HepG2 (cell line): ENCODE results near the gene SLC6A14. TPM values are rescaled to one million over a fixed set of nuclear protein-coding genes. Genes with fewer than 3 reads are reported as not detected.

Experiments
- ATAC-seq: fragments of 200-7000 bp; cut with Tn5 transposase; 3 replicates; pipeline ENCODE4 v1.9.1; 2020; ENCODE audit warnings: mild to moderate bottlenecking, moderate library complexity
- BruUV-seq: library from RNA; stranded (reverse); fragments of 400-500 nt; replicated peaks from 2 replicates; lab custom pipeline; 2021; lab: Mats Ljungman, UMichigan
- CTCF ChIA-PET: fragments of 300-600 bp; formaldehyde crosslinking; extraction: SDS; loops from one replicate; lab custom pipeline; 2021; ENCODE audit warnings: low total read pairs, inconsistent platforms, low intra/inter-chr PET ratio; lab: Yijun Ruan, JAX
- POLR2A ChIA-PET: fragments of 350-600 bp; sonication (Branson Sonifier 250); formaldehyde crosslinking; loops from one replicate; lab custom pipeline; 2020; ENCODE audit warnings: antibody characterized with exemption, inconsistent platforms; lab: Yijun Ruan, JAX
- DNase-seq: peaks from one replicate; pipeline ENCODE4 v3.0.0-alpha.2; 2015; ENCODE audit warnings: low spot score
- FAIRE-seq: peaks from 3 replicates; lab custom pipeline; 2011; peaks lifted over from hg19 to GRCh38; lab: Jason Lieb, UNC
- H2AFZ ChIP-seq: one replicate; pipeline ENCODE4 v1.6.1; 2011; ENCODE audit warnings: low read length, inconsistent platforms
- H3K27ac ChIP-seq: fragments of 300-600 bp; 3 replicates; pipeline ENCODE4 v1.8.0; 2011; ENCODE audit warnings: mixed run types, mild to moderate bottlenecking, mixed read lengths, low read length, inconsistent platforms; ENCODE audit not compliant: insufficient read depth; ENCODE audit errors: extremely low read length
- H3K27me3 ChIP-seq, 2 experiments: fragments of 200-600 bp in 1 of 2; 2 replicates in 1 of 2; 3 replicates in 1 of 2; pipeline versions ENCODE4 v1.6.0 to v1.8.0; 2011; ENCODE audit warnings: low read length in 2 of 2, mild to moderate bottlenecking in 2 of 2, moderate library complexity in 2 of 2, inconsistent platforms in 1 of 2; ENCODE audit not compliant: insufficient read depth in 2 of 2, control insufficient read depth in 1 of 2
- H3K36me3 ChIP-seq, 2 experiments: fragments of 200-600 bp in 1 of 2; replicated peaks in 1 of 2; 2 replicates in 1 of 2; 3 replicates in 1 of 2; pipeline versions ENCODE4 v1.5.1 to v1.8.0; 2011; ENCODE audit warnings: low read length in 2 of 2, inconsistent platforms in 1 of 2; ENCODE audit not compliant: insufficient read depth in 2 of 2, control insufficient read depth in 1 of 2
- H3K4me1 ChIP-seq: 2 replicates; pipeline ENCODE4 v1.5.1; 2012; ENCODE audit warnings: low read length, inconsistent platforms; ENCODE audit not compliant: insufficient read depth
- H3K4me2 ChIP-seq: 2 replicates; pipeline ENCODE4 v1.6.0; 2011; ENCODE audit warnings: low read depth, low read length, inconsistent platforms
- H3K4me3 ChIP-seq, 3 experiments: fragments of 200-600 bp in 1 of 3; sonication (generic), shearing (Covaris generic) in 1 of 3; replicated peaks in 1 of 3; 2 replicates each; pipeline ENCODE4 v1.5.1; 2011 to 2016; ENCODE audit warnings: low read length in 3 of 3, inconsistent platforms in 2 of 3, low read depth in 2 of 3, mild to moderate bottlenecking in 2 of 3, control low read depth in 1 of 3, mixed read lengths in 1 of 3; ENCODE audit not compliant: insufficient read depth in 1 of 3
- H3K79me2 ChIP-seq: one replicate; pipeline ENCODE4 v1.6.1; 2011; ENCODE audit warnings: low read length, inconsistent platforms; ENCODE audit not compliant: insufficient read depth
- H3K9ac ChIP-seq: 2 replicates; pipeline ENCODE4 v1.6.0; 2011; ENCODE audit warnings: mild to moderate bottlenecking, low read depth, low read length, inconsistent platforms; ENCODE audit not compliant: insufficient read depth
- H3K9me3 ChIP-seq: 2 replicates; pipeline ENCODE4 v1.5.1; 2012; ENCODE audit warnings: mild to moderate bottlenecking, low read length
- H4K20me1 ChIP-seq: 2 replicates; pipeline ENCODE4 v1.6.0; 2011; ENCODE audit warnings: inconsistent platforms, mild to moderate bottlenecking, low read length, moderate library complexity; ENCODE audit not compliant: insufficient read depth
- AGO1 ChIP-seq: fragments of 200-400 bp; formaldehyde crosslinking; IDR thresholded peaks from 2 replicates; pipeline ENCODE4 v1.6.1; 2017; ENCODE audit warnings: mild to moderate bottlenecking, low read depth, low read length, moderate library complexity; ENCODE audit not compliant: poor library complexity, severe bottlenecking
- AGO2 ChIP-seq: fragments of 200-400 bp; formaldehyde crosslinking; optimal IDR thresholded peaks from 2 replicates; pipeline ENCODE3; 2017; ENCODE audit warnings: mild to moderate bottlenecking, low read depth, low read length, moderate library complexity
- HOXA5 ChIP-seq: sonication (generic); formaldehyde crosslinking; IDR thresholded peaks from 2 replicates; pipeline ENCODE4 v1.4.0; 2020; ENCODE audit warnings: missing genetic modification reagents
- MAFF ChIP-seq: IDR thresholded peaks from 2 replicates; pipeline ENCODE4 v1.6.1; 2011; ENCODE audit warnings: low read depth, low read length, improper control_type of control experiment
- MAFK ChIP-seq, 2 experiments: IDR thresholded peaks in 1 of 2; conservative IDR thresholded peaks in 1 of 2; 2 replicates each; pipeline ENCODE4 v1.6.1; 2011; ENCODE audit warnings: improper control_type of control experiment in 2 of 2, low read length in 2 of 2
- MBNL3 ChIP-seq: fragments of 250-450 bp; sonication (Bioruptor Pico); conservative IDR thresholded peaks from 2 replicates; pipeline ENCODE4 v1.8.0; 2022; ENCODE audit warnings: mild to moderate bottlenecking, inconsistent platforms
- MED8 ChIP-seq: sonication (generic); formaldehyde crosslinking; IDR thresholded peaks from 2 replicates; pipeline ENCODE4 v1.8.1; 2023; ENCODE audit warnings: mild to moderate bottlenecking, missing genetic modification reagents; ENCODE audit not compliant: insufficient replicate concordance
- MIER2 ChIP-seq: IDR thresholded peaks from 2 replicates; pipeline ENCODE4 v1.6.1; 2016; ENCODE audit warnings: missing biosample characterization, missing genetic modification reagents
- POLR2G ChIP-seq: fragments of 200-400 bp; formaldehyde crosslinking; IDR thresholded peaks from 2 replicates; pipeline ENCODE4 v1.6.1; 2018; ENCODE audit warnings: mild to moderate bottlenecking, low read depth, low read length, moderate library complexity
- RBFOX2 ChIP-seq: fragments of 200-400 bp; formaldehyde crosslinking; IDR thresholded peaks from 2 replicates; pipeline ENCODE4 v1.6.1; 2017; ENCODE audit warnings: low read depth, mild to moderate bottlenecking, low read length
- RBM22 ChIP-seq: fragments of 200-400 bp; formaldehyde crosslinking; optimal IDR thresholded peaks from 2 replicates; pipeline ENCODE3; 2017; ENCODE audit warnings: mild to moderate bottlenecking, low read length, moderate library complexity
- TSC22D2 ChIP-seq: sonication (generic); formaldehyde crosslinking; IDR thresholded peaks from 2 replicates; pipeline ENCODE4 v1.5.1; 2020; ENCODE audit warnings: missing genetic modification reagents, mild to moderate bottlenecking, borderline replicate concordance
- ZNF260 ChIP-seq: sonication (generic); formaldehyde crosslinking; IDR thresholded peaks from 2 replicates; pipeline ENCODE4 v1.4.0; 2020; ENCODE audit warnings: missing genetic modification reagents, low read depth, mild to moderate bottlenecking, borderline replicate concordance
- ZNF317 ChIP-seq: sonication (generic); formaldehyde crosslinking; IDR thresholded peaks from 2 replicates; pipeline ENCODE4 v1.5.0; 2020; ENCODE audit warnings: mild to moderate bottlenecking, missing genetic modification reagents
- WGBS: methylation state at CpG from one replicate; pipeline ENCODE4 v1.1.6; 2017; ENCODE audit warnings: low lambda C conversion rate; 5-methylcytosine and 5-hydroxymethylcytosine counted together
- in situ Hi-C: cut with HindIII; loops from 2 replicates; pipeline ENCODE4 v1.10.0; 2017; ENCODE audit warnings: low pct_unique_long_range_greater_than_20kb; ENCODE audit not compliant: extremely low pct_ligation_motif_present
- intact Hi-C: fragments of 100-400 bp; cut with micrococcal nuclease; formaldehyde crosslinking; loops from one replicate; pipeline ENCODE4 v1.10.0; 2022; ENCODE audit not compliant: unreplicated experiment
- polyA plus RNA-seq, 8 experiments: library from polyadenylated mRNA; depleted of rRNA in 3 of 8; stranded (reverse) in 7 of 8; unstranded in 1 of 8; fragments of >200 nt; fragmentation: Illumina TruSeq in 4 of 8; extraction: Trizol in 4 of 8; gene quantifications; 2 replicates each; pipeline versions ENCODE4 v1.2.1 to v1.2.3, GENCODE V29; 2011 to 2016; ENCODE audit warnings: low read depth in 4 of 8, missing spikeins in 1 of 8, mixed read lengths in 1 of 8; ENCODE audit not compliant: insufficient read depth in 1 of 8
- total RNA-seq, 5 experiments: library from RNA; depleted of rRNA; stranded (reverse); fragments of >200 nt; fragmentation: Illumina TruSeq; extraction: Trizol; gene quantifications; 2 replicates each; pipeline ENCODE4 v1.2.3, GENCODE V29; 2016; ENCODE audit warnings: low read depth in 1 of 5

Gene SLC6A14
- total and polyA plus RNA-seq, 2 of the 13 experiments (the other 11 are each of a cell fraction or from before 2014, with no cell fraction given) = 22.6 to 70.2 TPM

DNA sequence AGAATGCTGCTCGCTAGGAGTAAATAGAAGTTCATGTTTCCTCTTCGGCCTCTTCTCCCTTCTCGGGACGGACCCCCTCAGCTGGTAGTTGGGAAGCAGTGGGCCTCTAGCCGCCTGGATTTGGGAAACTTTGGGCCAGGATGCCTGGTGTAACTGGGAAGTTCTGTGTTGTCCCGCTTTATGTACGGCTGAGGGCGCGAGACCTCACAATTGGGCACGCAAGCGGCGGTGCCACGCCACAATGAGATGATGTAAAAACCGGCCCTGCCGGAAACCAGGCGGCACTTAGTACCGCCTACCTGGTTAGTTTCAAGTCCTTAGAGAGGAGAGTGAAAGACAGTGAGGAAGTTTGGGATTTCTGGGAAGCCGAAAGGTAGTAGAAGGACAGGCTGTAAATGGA, 26.4 kb downstream of the SLC6A14 start, which contains the start of gene CT83:
Gene CT83, minus strand, starts transcription at position 155 of the 400 bp plus-strand sequence. Its CDS starts 120 bp downstream, at position 35.
- in situ Hi-C loops = no loop called here
- no peaks in the 10 kb centered on the region for H3K79me2 ChIP-seq
- no peak within 1 kb of the TSS for H3K27ac ChIP-seq
- TF ChIP-seq ZNF317 (CRISPR knock-in tag) = no peak
- TF ChIP-seq AGO2 = peak; percentile 81
- peak; percentile 79 for TF ChIP-seq POLR2G
- no peak for TF ChIP-seq HOXA5 (CRISPR knock-in tag)
- peak; percentile 55 for TF ChIP-seq RBM22
- peak; percentile 94 for TF ChIP-seq AGO1
- no peak for TF ChIP-seq ZNF260 (CRISPR knock-in tag)
- no peak for TF ChIP-seq MIER2 (CRISPR knock-in tag)
- TF ChIP-seq RBFOX2 = 0 out of 2 replicates have a peak, but pooled peaks have one; percentile 30
- no peak for TF ChIP-seq TSC22D2
- ChIA-PET POLR2A (no interaction called here), CTCF (no interaction called here)
- no peak for FAIRE-seq
- H3K4me1 ChIP-seq = no peaks in the 10 kb centered on the region
- H3K9ac ChIP-seq = no peak within 1 kb of the TSS
- no peaks in the 10 kb centered on the region for H3K36me3 ChIP-seq
- H3K27me3 ChIP-seq = no peaks in the 10 kb centered on the region
- H3K4me3 ChIP-seq = no peak within 1 kb of the TSS
- no TSS peak for BruUV-seq
- H4K20me1 ChIP-seq = no peaks in the 10 kb centered on the region
- no peaks in the 10 kb centered on the region for H3K9me3 ChIP-seq
- DNase-seq = no peak
- WGBS = 47% methylated on average over 8 of the region's 18 CpGs
- no peak within 1 kb of the TSS for H3K4me2 ChIP-seq
- no peak within 1 kb of the TSS for H2AFZ ChIP-seq
- intact Hi-C loops = no loop called here
- ATAC-seq = no peak

DNA sequence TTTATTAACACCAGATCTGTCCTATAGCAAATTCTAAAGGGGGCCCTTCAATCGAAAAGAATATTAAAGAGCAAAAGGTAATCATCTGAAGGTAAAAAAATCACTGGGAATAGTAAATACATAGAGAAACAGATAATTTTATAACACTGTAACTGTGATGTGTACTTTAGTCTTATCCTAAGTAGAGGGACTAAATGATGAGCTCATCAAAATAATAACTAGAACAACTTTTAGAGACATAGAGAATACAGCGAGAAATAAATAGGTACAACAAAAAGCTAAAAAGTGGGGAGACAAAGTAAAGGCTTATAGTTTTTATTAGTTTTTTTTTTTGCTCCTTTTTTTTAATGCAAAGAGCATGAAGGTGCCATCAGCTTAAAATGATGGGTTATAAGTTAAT, 43.7 kb downstream of the SLC6A14 start:
- FAIRE-seq (no peak), ATAC-seq (no peak), DNase-seq (no peak)
- H3K4me2 ChIP-seq = no peak overlapping the region
- no peak overlapping the region for H3K4me3 ChIP-seq
- WGBS = 2% methylated on average over 2 of the region's 2 CpGs
- POLR2A ChIA-PET = no interaction called here
- TF ChIP-seq MAFF (peak; percentile 66; the same call in 1 of the 2 replicates), MED8 (no peak), MBNL3 (CRISPR knock-in tag) (no peak), MAFK (conservative IDR thresholded peaks at IDR 0.05 in 1 of 2, IDR thresholded peaks at IDR 0.05 in 1 of 2; ENCODE audit: low read length in 2 of 2) (peak; percentile 35 to 81; a peak in 3 of 4 replicates)
- H3K27me3 ChIP-seq = no peaks in the 10 kb centered on the region
- BruUV-seq = no TSS peak
- no peak overlapping the region for H3K9ac ChIP-seq
- CTCF ChIA-PET = no interaction called here
- no peaks in the 10 kb centered on the region for H3K9me3 ChIP-seq
- no peak overlapping the region for H2AFZ ChIP-seq
- H3K4me1 ChIP-seq = no peaks in the 10 kb centered on the region
- H3K36me3 ChIP-seq = no peaks in the 10 kb centered on the region
- no peak overlapping the region for H3K27ac ChIP-seq
- H4K20me1 ChIP-seq = no peaks in the 10 kb centered on the region
- intact Hi-C loops = no loop called here
- in situ Hi-C loops = no loop called here
- no peaks in the 10 kb centered on the region for H3K79me2 ChIP-seq
